Type B pancreatic cell (in vitro differentiated cells): ENCODE measurements around the gene DMXL1. TPM values are rescaled to one million over a fixed set of nuclear protein-coding genes. Genes with fewer than 3 reads are reported as not detected.
"Not testable (repeated sequence)": the region's sequence is repeated elsewhere in the genome, so short reads cannot be mapped to it uniquely, and the experiment has no call there.

Experiments used
- DNase-seq: peaks from one replicate; pipeline ENCODE4 v3.0.0; 2021; ENCODE audit warnings: mixed read lengths; ENCODE audit not compliant: unreplicated experiment; ENCODE audit errors: extremely low spot score
- H3K27ac Mint-ChIP-seq: 2 replicates; pipeline ENCODE4 v1.8.0; 2021; ENCODE audit warnings: mild to moderate bottlenecking, mixed read lengths
- H3K27me3 Mint-ChIP-seq: 2 replicates; pipeline ENCODE4 v1.8.0; 2021; ENCODE audit warnings: mixed read lengths
- H3K36me3 Mint-ChIP-seq: 2 replicates; pipeline ENCODE4 v1.8.0; 2021; ENCODE audit warnings: mixed read lengths
- H3K4me1 Mint-ChIP-seq: one replicate; pipeline ENCODE4 v1.8.0; 2021; ENCODE audit warnings: mixed read lengths; ENCODE audit not compliant: unreplicated experiment
- H3K4me3 Mint-ChIP-seq: 2 replicates; pipeline ENCODE4 v1.8.0; 2021; ENCODE audit warnings: mild to moderate bottlenecking, mixed read lengths
- H3K9me3 Mint-ChIP-seq: 2 replicates; pipeline ENCODE4 v1.8.0; 2021; ENCODE audit warnings: mixed read lengths
- total RNA-seq: library from RNA; stranded (reverse); gene quantifications from 2 replicates; pipeline ENCODE4 v1.2.1, GENCODE V29; 2021; ENCODE audit warnings: low replicate concordance
- TF ChIP-seq, protein P1 (sequence below): fragments of 200-600 bp; sonication (generic); conservative IDR thresholded peaks from 2 replicates; pipeline ENCODE4 v1.5.0; 2021; ENCODE audit warnings: antibody characterized with exemption, mild to moderate bottlenecking

The DMXL1 gene
- total RNA-seq, 1 donor from 2014 or later = 31.2 TPM

DNA sequence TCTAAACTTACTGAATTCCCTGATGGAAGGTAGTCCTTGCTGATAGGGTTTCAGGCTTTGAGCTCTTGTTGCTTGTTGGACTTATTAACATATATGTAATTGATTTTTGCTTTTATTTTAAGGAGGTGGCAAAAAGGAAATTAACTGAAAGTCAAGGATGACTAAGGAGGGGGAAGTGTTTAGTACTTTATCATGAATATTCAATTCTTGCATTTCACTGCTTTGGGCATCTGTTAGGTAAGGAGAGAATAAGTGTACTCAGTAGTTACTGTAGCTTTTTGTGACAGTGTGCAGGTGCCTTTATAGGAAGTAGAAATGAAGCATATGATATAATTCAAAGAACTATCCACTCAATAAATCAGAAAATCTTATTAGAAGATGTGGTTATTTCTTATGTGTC, 47.1 kb downstream of the DMXL1 start:
- H3K27ac Mint-ChIP-seq = no peak overlapping the region
- TF ChIP-seq, protein P1, sequence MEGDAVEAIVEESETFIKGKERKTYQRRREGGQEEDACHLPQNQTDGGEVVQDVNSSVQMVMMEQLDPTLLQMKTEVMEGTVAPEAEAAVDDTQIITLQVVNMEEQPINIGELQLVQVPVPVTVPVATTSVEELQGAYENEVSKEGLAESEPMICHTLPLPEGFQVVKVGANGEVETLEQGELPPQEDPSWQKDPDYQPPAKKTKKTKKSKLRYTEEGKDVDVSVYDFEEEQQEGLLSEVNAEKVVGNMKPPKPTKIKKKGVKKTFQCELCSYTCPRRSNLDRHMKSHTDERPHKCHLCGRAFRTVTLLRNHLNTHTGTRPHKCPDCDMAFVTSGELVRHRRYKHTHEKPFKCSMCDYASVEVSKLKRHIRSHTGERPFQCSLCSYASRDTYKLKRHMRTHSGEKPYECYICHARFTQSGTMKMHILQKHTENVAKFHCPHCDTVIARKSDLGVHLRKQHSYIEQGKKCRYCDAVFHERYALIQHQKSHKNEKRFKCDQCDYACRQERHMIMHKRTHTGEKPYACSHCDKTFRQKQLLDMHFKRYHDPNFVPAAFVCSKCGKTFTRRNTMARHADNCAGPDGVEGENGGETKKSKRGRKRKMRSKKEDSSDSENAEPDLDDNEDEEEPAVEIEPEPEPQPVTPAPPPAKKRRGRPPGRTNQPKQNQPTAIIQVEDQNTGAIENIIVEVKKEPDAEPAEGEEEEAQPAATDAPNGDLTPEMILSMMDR = no peak
- no peak overlapping the region for H3K4me3 Mint-ChIP-seq
- H3K9me3 Mint-ChIP-seq = no peaks in the 10 kb centered on the region
- DNase-seq = no peak
- H3K4me1 Mint-ChIP-seq = no peaks in the 10 kb centered on the region
- peaks cover 35% of the 10 kb centered on the region for H3K36me3 Mint-ChIP-seq
- H3K27me3 Mint-ChIP-seq = no peaks in the 10 kb centered on the region

DNA sequence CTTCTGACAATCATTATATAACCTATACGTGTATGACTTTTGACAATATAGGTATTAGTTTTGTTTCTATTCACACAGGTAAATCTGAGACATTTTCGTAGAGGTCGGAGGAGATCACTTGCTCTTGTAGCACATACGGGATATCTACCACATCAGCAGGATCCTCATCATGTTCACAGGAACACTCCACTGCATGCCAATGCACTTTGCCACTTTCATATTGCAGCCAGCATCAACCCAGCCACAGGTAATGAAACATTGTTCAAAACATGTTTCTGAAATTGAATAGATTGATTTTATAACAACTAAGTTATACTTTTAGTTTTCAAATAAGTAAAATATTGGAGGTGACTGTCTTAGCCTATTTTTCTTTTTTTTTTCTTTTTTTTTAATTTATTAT, 50.0 kb downstream of the DMXL1 start:
- Mint-ChIP-seq H3K27ac (no peak overlapping the region), H3K4me3 (no peak overlapping the region), H3K27me3 (no peaks in the 10 kb centered on the region), H3K36me3 (peaks cover 35% of the 10 kb centered on the region), H3K9me3 (no peaks in the 10 kb centered on the region), H3K4me1 (no peaks in the 10 kb centered on the region)
- TF ChIP-seq, protein P1 = no peak
- DNase-seq = no peak

DNA sequence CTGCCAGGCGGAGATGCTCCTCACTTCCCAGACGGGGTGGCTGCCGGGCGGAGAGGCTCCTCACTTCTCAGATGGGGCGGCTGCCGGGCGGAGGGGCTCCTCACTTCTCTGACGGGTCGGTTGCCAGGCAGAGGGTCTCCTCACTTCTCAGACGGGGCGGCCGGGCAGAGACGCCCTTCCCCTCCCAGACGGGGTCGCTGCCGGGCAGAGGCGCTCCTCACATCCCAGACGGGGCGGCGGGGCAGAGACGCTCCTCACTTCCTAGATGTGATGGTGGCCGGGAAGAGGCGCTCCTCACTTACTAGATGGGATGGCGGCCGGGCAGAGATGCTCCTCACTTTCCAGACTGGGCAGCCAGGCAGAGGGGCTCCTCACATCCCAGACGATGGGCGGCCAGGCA, 51.6 kb downstream of the DMXL1 start:
- not testable (repeated sequence) for H3K27me3 Mint-ChIP-seq, H3K4me1 Mint-ChIP-seq, DNase-seq, H3K4me3 Mint-ChIP-seq, H3K9me3 Mint-ChIP-seq, H3K27ac Mint-ChIP-seq
- peaks cover 26% of the 10 kb centered on the region for H3K36me3 Mint-ChIP-seq

DNA sequence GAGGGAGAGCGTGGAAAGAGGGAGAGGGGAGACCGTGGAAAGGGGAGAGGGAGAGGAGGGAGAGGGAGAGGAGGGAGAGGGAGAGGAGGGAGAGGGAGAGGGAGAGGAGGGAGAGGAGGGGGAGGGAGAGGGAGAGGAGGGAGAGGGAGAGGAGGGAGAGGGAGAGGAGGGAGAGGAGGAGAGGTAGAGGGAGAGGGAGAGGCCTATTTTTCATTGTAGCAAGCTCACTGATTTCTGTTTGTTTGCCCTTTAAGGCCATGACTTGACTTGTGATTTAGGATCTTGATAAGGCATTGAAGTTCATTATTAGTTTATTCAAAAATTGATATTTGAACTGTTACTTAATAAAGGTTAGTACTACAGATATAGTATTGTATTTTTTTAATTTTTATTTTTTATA, 52.4 kb downstream of the DMXL1 start:
- Mint-ChIP-seq H3K27me3 (no peaks in the 10 kb centered on the region), H3K36me3 (peaks cover 23% of the 10 kb centered on the region), H3K4me1 (no peaks in the 10 kb centered on the region), H3K9me3 (no peaks in the 10 kb centered on the region), H3K27ac (no peak overlapping the region), H3K4me3 (no peak overlapping the region)
- no peak for DNase-seq
- TF ChIP-seq, protein P1 = no peak

DNA sequence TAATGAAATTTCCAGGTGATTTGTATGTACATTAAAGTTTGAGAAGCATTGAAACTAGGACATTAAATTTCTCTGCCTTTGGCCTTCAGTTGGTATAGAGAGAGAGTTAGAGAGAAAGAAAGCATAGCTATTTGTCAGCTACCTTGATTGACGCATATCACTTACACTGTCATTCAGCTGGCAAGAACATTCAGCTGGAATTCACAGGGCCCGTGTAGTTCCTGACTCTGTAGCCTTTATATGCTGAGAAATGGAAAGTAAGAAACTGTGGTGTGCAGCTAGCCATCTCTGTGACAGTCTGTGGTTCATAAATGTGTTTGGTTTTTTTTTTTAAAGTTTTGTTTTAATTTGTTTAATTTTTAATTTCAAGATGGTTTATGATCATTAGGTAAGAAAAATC, 58.9 kb downstream of the DMXL1 start:
- peaks cover 21% of the 10 kb centered on the region for H3K36me3 Mint-ChIP-seq
- H3K27me3 Mint-ChIP-seq = no peaks in the 10 kb centered on the region
- TF ChIP-seq, protein P1 = no peak
- H3K9me3 Mint-ChIP-seq = no peaks in the 10 kb centered on the region
- DNase-seq = no peak
- no peaks in the 10 kb centered on the region for H3K4me1 Mint-ChIP-seq
- no peak overlapping the region for H3K27ac Mint-ChIP-seq
- no peak overlapping the region for H3K4me3 Mint-ChIP-seq

DNA sequence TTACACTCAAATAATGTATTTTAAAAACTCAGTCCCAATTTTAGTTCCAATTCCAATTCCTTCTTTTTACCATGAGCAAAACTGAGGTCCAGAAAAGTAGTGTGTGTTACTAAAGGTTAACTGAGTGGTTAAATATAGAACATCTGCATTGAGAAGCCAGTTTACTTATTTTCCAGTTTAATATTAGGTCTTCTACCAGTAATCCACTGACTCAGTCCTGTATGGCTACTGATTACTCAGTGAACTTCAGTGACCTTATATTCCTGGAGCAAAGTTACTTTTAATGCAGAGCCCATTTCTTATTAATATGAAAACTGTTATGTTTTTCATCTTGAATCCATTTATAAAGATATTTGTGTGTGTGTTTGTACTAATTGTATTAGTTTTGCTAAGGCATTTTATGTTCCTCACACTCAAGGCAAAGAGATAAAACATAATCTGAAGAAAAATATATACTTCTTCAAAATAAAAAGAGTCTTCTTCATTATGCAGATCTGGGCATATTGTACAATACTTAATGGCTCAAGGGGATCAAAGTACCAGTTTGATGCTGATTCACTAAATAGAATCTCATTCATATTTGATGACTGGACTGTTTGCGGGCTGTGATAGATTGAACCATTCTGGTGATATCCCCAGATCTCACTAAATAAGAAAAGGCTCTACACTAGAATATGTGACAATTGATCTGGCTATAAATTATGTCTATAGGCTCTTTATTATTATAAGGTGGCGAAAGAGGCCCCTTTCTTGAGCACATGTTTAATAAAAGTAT, 60.8 kb downstream of the DMXL1 start:
- Mint-ChIP-seq H3K27me3 (no peaks in the 10 kb centered on the region), H3K36me3 (peaks cover 39% of the 10 kb centered on the region), H3K4me3 (no peak overlapping the region), H3K27ac (no peak overlapping the region), H3K4me1 (no peaks in the 10 kb centered on the region), H3K9me3 (peaks cover 9% of the 10 kb centered on the region)
- TF ChIP-seq, protein P1 = no peak
- DNase-seq = no peak

DNA sequence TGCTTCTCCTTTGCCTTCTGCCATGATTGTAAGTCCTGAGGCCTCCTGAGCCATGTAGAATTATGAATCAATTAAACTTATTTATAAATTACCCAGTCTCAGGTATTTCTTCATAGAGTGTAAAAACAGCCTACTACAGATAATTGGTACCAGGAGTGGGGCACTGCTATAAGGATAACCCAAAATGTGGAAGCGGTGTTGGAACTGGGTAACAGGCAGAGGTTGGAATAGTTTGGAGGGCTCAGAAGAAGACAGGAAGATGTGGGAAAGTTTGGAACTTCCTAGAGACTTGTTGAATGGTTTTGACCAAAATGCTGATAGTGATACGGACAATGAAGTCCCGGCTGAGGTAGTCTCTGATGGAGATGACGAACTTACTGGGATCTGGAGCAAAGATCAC, 64.9 kb downstream of the DMXL1 start:
- H3K4me3 Mint-ChIP-seq, H3K27ac Mint-ChIP-seq, H3K27me3 Mint-ChIP-seq, H3K4me1 Mint-ChIP-seq, DNase-seq: not testable (repeated sequence)
- peaks cover 68% of the 10 kb centered on the region for H3K36me3 Mint-ChIP-seq
- peaks cover 13% of the 10 kb centered on the region for H3K9me3 Mint-ChIP-seq
